K562 (cell line): ENCODE data around the gene SSR2. TPM values are rescaled to one million over a fixed set of nuclear protein-coding genes. Genes with fewer than 3 reads are reported as not detected.

Experiments used
- ARHGAP35 ChIP-seq: fragments of 450-650 bp; IDR thresholded peaks from 2 replicates; pipeline ENCODE4 v1.6.1; 2018; ENCODE audit not compliant: partially characterized antibody
- BRD9 ChIP-seq: fragments of 450-650 bp; IDR thresholded peaks from 2 replicates; pipeline ENCODE4 v1.6.1; 2018; ENCODE audit warnings: low read depth; ENCODE audit not compliant: partially characterized antibody
- CBX3 ChIP-seq, 2 experiments: IDR thresholded peaks; 1 replicate in 1 of 2; 2 replicates in 1 of 2; pipeline ENCODE4 v1.6.1; 2012; ENCODE audit warnings: inconsistent platforms in 2 of 2, low read length in 2 of 2, borderline replicate concordance in 1 of 2, control low read depth in 1 of 2
- CC2D1A ChIP-seq: fragments of 450-650 bp; IDR thresholded peaks from 2 replicates; pipeline ENCODE4 v1.6.1; 2017; ENCODE audit warnings: mild to moderate bottlenecking
- CHD1 ChIP-seq: fragments of 200-600 bp; sonication (generic); IDR thresholded peaks from one replicate; pipeline ENCODE4 v1.6.1; 2012; ENCODE audit warnings: mild to moderate bottlenecking, moderate library complexity, low read length, inconsistent platforms
- EGR1 ChIP-seq: fragments of 450-650 bp; conservative IDR thresholded peaks from 2 replicates; pipeline ENCODE4 v1.6.1; 2017; ENCODE audit warnings: mild to moderate bottlenecking
- FOXK2 ChIP-seq, 2 experiments: fragments of 450-650 bp; IDR thresholded peaks in 1 of 2; conservative IDR thresholded peaks in 1 of 2; 2 replicates each; pipeline ENCODE4 v1.6.1; 2016; ENCODE audit warnings: low read depth in 2 of 2, mild to moderate bottlenecking in 1 of 2
- HCFC1 ChIP-seq: IDR thresholded peaks from 2 replicates; pipeline ENCODE4 v1.6.1; 2012; ENCODE audit warnings: low read depth, low read length, improper control_type of control experiment
- HNRNPH1 ChIP-seq: fragments of 200-400 bp; formaldehyde crosslinking; optimal IDR thresholded peaks from 2 replicates; pipeline ENCODE3; 2017; ENCODE audit warnings: low read depth, mild to moderate bottlenecking, low read length, moderate library complexity
- IRF2 ChIP-seq: sonication (generic); formaldehyde crosslinking; IDR thresholded peaks from 2 replicates; pipeline ENCODE4 v1.8.1; 2022; ENCODE audit warnings: mild to moderate bottlenecking, missing genetic modification reagents
- NCOA1 ChIP-seq: fragments of 450-650 bp; IDR thresholded peaks from 2 replicates; pipeline ENCODE4 v1.6.1; 2016; ENCODE audit warnings: low read depth
- NRF1 ChIP-seq, 2 experiments: fragments of 450-650 bp; IDR thresholded peaks in 1 of 2; conservative IDR thresholded peaks in 1 of 2; 2 replicates each; pipeline ENCODE4 v1.6.1; 2014; ENCODE audit warnings: mild to moderate bottlenecking in 2 of 2
- PKNOX1 ChIP-seq: fragments of 450-650 bp; IDR thresholded peaks from 2 replicates; pipeline ENCODE4 v1.6.1; 2016
- PRMT5 ChIP-seq: sonication (generic); formaldehyde crosslinking; IDR thresholded peaks from 2 replicates; pipeline ENCODE4 v1.5.0; 2020; ENCODE audit warnings: missing genetic modification reagents
- PTBP1 ChIP-seq: fragments of 200-400 bp; formaldehyde crosslinking; IDR thresholded peaks from 2 replicates; pipeline ENCODE4 v1.6.1; 2017; ENCODE audit warnings: low read depth, low read length
- SNRNP70 ChIP-seq: fragments of 200-400 bp; formaldehyde crosslinking; optimal IDR thresholded peaks from 2 replicates; pipeline ENCODE3; 2017; ENCODE audit warnings: low read depth, low read length
- SREBF1 ChIP-seq: fragments of 150-350 bp; IDR thresholded peaks from 2 replicates; pipeline ENCODE4 v1.6.1; 2014; ENCODE audit warnings: antibody characterized with exemption, low read depth, low read length, borderline replicate concordance
- TAF7 ChIP-seq: fragments of 450-650 bp; IDR thresholded peaks from 2 replicates; pipeline ENCODE4 v1.6.1; 2016; ENCODE audit warnings: missing genetic modification characterization, missing compliant biosample characterization
- TGIF2 ChIP-seq: sonication (generic); formaldehyde crosslinking; IDR thresholded peaks from 2 replicates; pipeline ENCODE4 v1.8.1; 2022; ENCODE audit warnings: mild to moderate bottlenecking, missing genetic modification reagents, moderate library complexity
- THAP12 ChIP-seq: fragments of 250-450 bp; sonication (Bioruptor Pico); IDR thresholded peaks from 2 replicates; pipeline ENCODE4 v1.9.0; 2021; ENCODE audit warnings: mild to moderate bottlenecking, inconsistent platforms
- U2AF2 ChIP-seq: fragments of 200-400 bp; formaldehyde crosslinking; optimal IDR thresholded peaks from 2 replicates; pipeline ENCODE3; 2017; ENCODE audit warnings: low read depth, mild to moderate bottlenecking, low read length
- YY1 ChIP-seq, 3 experiments: IDR thresholded peaks; 2 replicates each; pipeline ENCODE4 v1.6.1; 2011; ENCODE audit warnings: low read length in 2 of 3, mild to moderate bottlenecking in 2 of 3, moderate library complexity in 2 of 3, borderline replicate concordance in 1 of 3, control low read depth in 1 of 3, low read depth in 1 of 3; ENCODE audit not compliant: insufficient read depth in 3 of 3, insufficient replicate concordance in 2 of 3, control insufficient read depth in 1 of 3, insufficient read length in 1 of 3; ENCODE audit errors: extremely low read depth in 1 of 3
- ZNF146 ChIP-seq: IDR thresholded peaks from one replicate; pipeline ENCODE4 v1.6.1; 2018; ENCODE audit warnings: missing compliant biosample characterization; ENCODE audit not compliant: unreplicated experiment
- ZNF239 ChIP-seq: fragments of 250-450 bp; sonication (Bioruptor Pico); IDR thresholded peaks from 2 replicates; pipeline ENCODE4 v1.4.0; 2020; ENCODE audit warnings: mild to moderate bottlenecking
- ZNF311 ChIP-seq: fragments of 250-450 bp; sonication (Bioruptor Pico); IDR thresholded peaks from 2 replicates; pipeline ENCODE4 v1.4.0; 2020; ENCODE audit warnings: mild to moderate bottlenecking, moderate library complexity
- ZNF354B ChIP-seq: fragments of 250-450 bp; sonication (Bioruptor Pico); IDR thresholded peaks from 2 replicates; pipeline ENCODE4 v1.4.0; 2020
- ZNF764 ChIP-seq: fragments of 250-450 bp; sonication (Bioruptor Pico); IDR thresholded peaks from 2 replicates; pipeline ENCODE4 v1.4.0; 2020; ENCODE audit warnings: low read depth, mild to moderate bottlenecking, moderate library complexity
- ZSCAN32 ChIP-seq: fragments of 450-650 bp; formaldehyde crosslinking; IDR thresholded peaks from 2 replicates; pipeline ENCODE4 v1.4.0; 2020; ENCODE audit warnings: mild to moderate bottlenecking, moderate library complexity
- polyA plus RNA-seq, 8 experiments: library from polyadenylated mRNA; depleted of rRNA in 4 of 8; stranded (reverse) in 5 of 8; unstranded in 3 of 8; fragments of >200 nt; fragmentation: Nextera tagmentation in 2 of 8; fragmentation: Illumina TruSeq in 1 of 8; extraction: Ambion mirVana in 2 of 8; extraction: Trizol in 1 of 8; gene quantifications; 2 replicates each; pipeline versions ENCODE4 v1.2.1 to v1.2.3, GENCODE V29; 2011 to 2014; ENCODE audit warnings: inconsistent platforms in 1 of 8, missing spikeins in 1 of 8
- total RNA-seq, 7 experiments: library from RNA; depleted of rRNA in 6 of 7; stranded (reverse); fragments of >200 nt in 6 of 7; fragmentation: Illumina TruSeq in 2 of 7; extraction: Trizol in 2 of 7; gene quantifications; 2 replicates each; pipeline versions ENCODE4 v1.2.1 to v1.2.3, GENCODE V29; 2011 to 2021; ENCODE audit warnings: low replicate concordance in 1 of 7

Gene SSR2
- total and polyA plus RNA-seq, 9 of the 15 experiments (the other 6 are each of a cell fraction or from before 2014, with no cell fraction given): 161 to 411 (median 240) TPM

DNA sequence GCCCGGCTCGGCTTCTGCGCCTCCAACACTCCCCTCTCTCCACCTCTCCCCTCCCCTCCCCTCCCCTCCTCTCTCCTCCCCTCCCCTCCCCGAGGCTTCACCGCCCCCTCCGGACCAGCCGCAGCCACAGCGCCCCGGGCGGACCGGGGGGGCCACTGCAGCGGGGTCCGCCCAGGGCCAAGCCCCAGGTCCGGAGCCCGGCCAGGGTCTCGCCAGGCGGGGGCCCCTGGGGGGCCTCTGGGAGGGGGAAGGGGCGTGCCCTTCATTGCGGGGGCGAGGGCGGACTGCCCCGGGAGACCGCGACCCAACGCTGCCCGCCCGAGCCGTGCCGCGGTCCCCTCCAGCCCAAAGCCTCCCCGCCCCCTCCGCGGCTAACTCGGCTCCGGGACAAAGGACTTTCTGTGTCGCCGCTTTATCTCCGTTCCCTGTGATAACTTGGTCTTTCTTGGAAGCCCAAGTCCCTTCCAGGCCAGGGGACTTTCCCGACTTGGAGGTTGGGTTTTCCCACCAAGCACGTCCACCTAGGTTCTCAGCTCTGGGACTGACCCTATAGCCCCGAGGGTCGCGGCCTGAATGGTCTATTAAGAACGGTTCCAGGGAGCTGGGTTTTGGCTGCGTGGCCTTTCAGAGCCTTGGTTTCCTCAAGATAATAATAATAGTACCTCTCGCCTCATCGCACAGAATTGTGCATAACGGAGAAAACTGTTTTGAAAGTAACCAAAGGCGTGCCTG, 33.2 kb upstream of the SSR2 start, which contains the start of gene UBQLN4 (continued):
- TF ChIP-seq ZNF311 (CRISPR knock-in tag) (no peak), ZNF354B (CRISPR knock-in tag) (no peak), THAP12 (no peak), NRF1 (conservative IDR thresholded peaks at IDR 0.05 in 1 of 2, IDR thresholded peaks at IDR 0.05 in 1 of 2) (no peak), ZSCAN32 (CRISPR knock-in tag) (no peak), ZNF239 (CRISPR knock-in tag) (0 out of 2 replicates have a peak, but pooled peaks have one; percentile 12), CHD1 (no peak), TGIF2 (CRISPR knock-in tag) (0 out of 2 replicates have a peak, but pooled peaks have one; percentile 48), EGR1 (peak; percentile 83), SNRNP70 (no peak), BRD9 (peak; percentile 81), PKNOX1 (no peak), HCFC1 (peak; percentile 38), ZNF146 (CRISPR knock-in tag) (no peak), U2AF2 (no peak), HNRNPH1 (no peak), IRF2 (CRISPR knock-in tag) (no peak), PTBP1 (no peak), CBX3 (IDR thresholded peaks at IDR 0.05; ENCODE audit: borderline replicate concordance in 1 of 2, low read length in 2 of 2) (no peak), FOXK2 (conservative IDR thresholded peaks at IDR 0.05 in 1 of 2, IDR thresholded peaks at IDR 0.05 in 1 of 2; ENCODE audit: low read depth in 2 of 2) (no peak), YY1 (IDR thresholded peaks at IDR 0.05; ENCODE audit: borderline replicate concordance in 1 of 3, control insufficient read depth in 1 of 3, extremely low read depth in 1 of 3, insufficient read depth in 3 of 3, insufficient read length in 1 of 3, insufficient replicate concordance in 2 of 3, low read depth in 1 of 3, low read length in 2 of 3) (peak in 1 of 3 experiments; percentile 5), NCOA1 (no peak), TAF7 (0 out of 2 replicates have a peak, but pooled peaks have one; percentile 6), SREBF1 (no peak), PRMT5 (CRISPR knock-in tag) (no peak), ARHGAP35 (no peak), ZNF764 (CRISPR knock-in tag) (0 out of 2 replicates have a peak, but pooled peaks have one; percentile 3), CC2D1A (no peak)
